Measurements from ENCODE around the gene TLCD1.

TLCD1 gene

GRCh38 chr17:28728364-28729200 lies 2.5 kb upstream of the TLCD1 start, which contains the start of gene NEK8 (continued):
- TF ChIP-seq ZBTB7A (tag by site-specific recombination; IDR thresholded peaks at IDR 0.05; ENCODE audit: low read depth) (peak; percentile 63; the same call in 1 of the 2 replicates), ZNF174 (tag by site-specific recombination; IDR thresholded peaks at IDR 0.05) (no peak), ZNF843 (tag by site-specific recombination; IDR thresholded peaks at IDR 0.05) (no peak), KLF9 (tag by site-specific recombination; IDR thresholded peaks at IDR 0.05; ENCODE audit: low read depth) (peak; percentile 98), ZNF600 (tag by site-specific recombination; IDR thresholded peaks at IDR 0.05) (peak; percentile 40; the same call in 1 of the 2 replicates), KLF1 (tag by site-specific recombination; IDR thresholded peaks at IDR 0.05) (peak; percentile 79), MZF1 (tag by site-specific recombination; IDR thresholded peaks at IDR 0.05; ENCODE audit: borderline replicate concordance) (peak; percentile 37; the same call in 1 of the 2 replicates), ZNF157 (tag by site-specific recombination; IDR thresholded peaks at IDR 0.05) (no peak), ZNF302 (tag by site-specific recombination; IDR thresholded peaks at IDR 0.05; ENCODE audit: low read depth) (no peak), INSM2 (tag by site-specific recombination; IDR thresholded peaks at IDR 0.05) (0 out of 2 replicates have a peak, but pooled peaks have one; percentile 36), KLF8 (tag by site-specific recombination; IDR thresholded peaks at IDR 0.05) (peak; percentile 98), ZNF76 (tag by site-specific recombination; IDR thresholded peaks at IDR 0.05; ENCODE audit: borderline replicate concordance, low read depth) (peak; percentile 4; the same call in 1 of the 2 replicates), ZBTB8A (tag by site-specific recombination; IDR thresholded peaks at IDR 0.05) (peak; percentile 97), ZNF639 (tag by site-specific recombination; IDR thresholded peaks at IDR 0.05) (peak; percentile 44; the same call in 1 of the 2 replicates), YY1 (tag by site-specific recombination; IDR thresholded peaks at IDR 0.05) (0 out of 2 replicates have a peak, but pooled peaks have one; percentile 19), ZNF335 (tag by site-specific recombination; conservative IDR thresholded peaks at IDR 0.05) (peak; percentile 43), ZNF146 (tag by site-specific recombination; IDR thresholded peaks at IDR 0.05) (peak; percentile 6), ZNF747 (tag by site-specific recombination; IDR thresholded peaks at IDR 0.05) (no peak), PRDM4 (tag by site-specific recombination; IDR thresholded peaks at IDR 0.05) (0 out of 2 replicates have a peak, but pooled peaks have one; percentile 44), ZNF292 (tag by site-specific recombination; IDR thresholded peaks at IDR 0.05; ENCODE audit: borderline replicate concordance, low read depth) (no peak), KLF7 (tag by site-specific recombination; IDR thresholded peaks at IDR 0.05; ENCODE audit: borderline replicate concordance) (peak; percentile 75; the same call in 1 of the 2 replicates), KLF17 (tag by site-specific recombination; IDR thresholded peaks at IDR 0.05) (peak; percentile 39), ZNF214 (tag by site-specific recombination; IDR thresholded peaks at IDR 0.05; ENCODE audit: borderline replicate concordance) (no peak), ZNF658 (tag by site-specific recombination; IDR thresholded peaks at IDR 0.05) (no peak), KLF16 (tag by site-specific recombination; IDR thresholded peaks at IDR 0.05) (peak; percentile 77), BCL6B (tag by site-specific recombination; IDR thresholded peaks at IDR 0.05) (no peak), ZNF140 (tag by site-specific recombination; IDR thresholded peaks at IDR 0.05) (no peak)
